H1 (cell line): ENCODE measurements around the gene STX10. TPM values are rescaled to one million over a fixed set of nuclear protein-coding genes. Genes with fewer than 3 reads are reported as not detected.
A peak's percentile ranks its signal among the peaks of the same experiment; 100 is the strongest.

Experiments used
- ASH2L ChIP-seq: fragments of 200-600, 300-600 bp; sonication (generic); IDR thresholded peaks from one replicate; pipeline ENCODE4 v1.7.1; 2017; ENCODE audit warnings: low read length
- BACH1 ChIP-seq: IDR thresholded peaks from 2 replicates; pipeline ENCODE4 v1.6.1; 2012; ENCODE audit warnings: low read length, improper control_type of control experiment
- BCL11A ChIP-seq, 2 experiments: IDR thresholded peaks; one replicate each; pipeline ENCODE4 v1.6.1; 2011; ENCODE audit warnings: low read depth in 2 of 2, low read length in 2 of 2, mild to moderate bottlenecking in 2 of 2
- EGR1 ChIP-seq: IDR thresholded peaks from 2 replicates; pipeline ENCODE4 v1.6.1; 2011; ENCODE audit warnings: low read depth, low read length, borderline replicate concordance
- EP300 ChIP-seq, 2 experiments: IDR thresholded peaks; 1 replicate in 1 of 2; 2 replicates in 1 of 2; pipeline ENCODE4 v1.6.1; 2011 to 2012; ENCODE audit warnings: low read depth in 2 of 2, low read length in 2 of 2, mild to moderate bottlenecking in 2 of 2, borderline replicate concordance in 1 of 2, inconsistent platforms in 1 of 2, moderate library complexity in 1 of 2
- FOSL1 ChIP-seq: IDR thresholded peaks from 2 replicates; pipeline ENCODE4 v1.6.1; 2011; ENCODE audit warnings: mild to moderate bottlenecking, low read depth, low read length, moderate library complexity; ENCODE audit not compliant: insufficient read depth
- GABPA ChIP-seq: IDR thresholded peaks from 2 replicates; pipeline ENCODE4 v1.6.1; 2011; ENCODE audit warnings: mild to moderate bottlenecking, low read length, moderate library complexity, borderline replicate concordance; ENCODE audit not compliant: insufficient read depth
- HDAC6 ChIP-seq: IDR thresholded peaks from one replicate; pipeline ENCODE4 v1.7.1; 2012; ENCODE audit warnings: low read depth, mild to moderate bottlenecking, inconsistent platforms, low read length, moderate library complexity
- JUND ChIP-seq: IDR thresholded peaks from 2 replicates; pipeline ENCODE4 v1.6.1; 2011; ENCODE audit warnings: mild to moderate bottlenecking, improper control_type of control experiment, low read length
- KDM4A ChIP-seq: IDR thresholded peaks from one replicate; pipeline ENCODE4 v1.7.1; 2012; ENCODE audit warnings: low read depth, mild to moderate bottlenecking, moderate library complexity, low read length, inconsistent platforms; ENCODE audit not compliant: severe bottlenecking
- NRF1 ChIP-seq: IDR thresholded peaks from 2 replicates; pipeline ENCODE4 v1.6.1; 2011; ENCODE audit warnings: mild to moderate bottlenecking, low read depth, low read length, improper control_type of control experiment
- PHF8 ChIP-seq: fragments of 200-600 bp; sonication (generic); conservative IDR thresholded peaks from 2 replicates; pipeline ENCODE4 v1.7.1; 2012; ENCODE audit warnings: low read depth, mild to moderate bottlenecking, inconsistent platforms, low read length, moderate library complexity
- POLR2A ChIP-seq, 2 experiments: IDR thresholded peaks; 1 replicate in 1 of 2; 2 replicates in 1 of 2; pipeline ENCODE4 v1.6.1; 2011; ENCODE audit warnings: low read depth in 2 of 2, low read length in 2 of 2, mild to moderate bottlenecking in 2 of 2; ENCODE audit errors: control extremely low read depth in 1 of 2
- RBBP5 ChIP-seq: IDR thresholded peaks from 2 replicates; pipeline ENCODE4 v1.7.1; 2012; ENCODE audit warnings: low read depth, mild to moderate bottlenecking, inconsistent platforms, low read length, moderate library complexity, borderline replicate concordance
- RFX5 ChIP-seq: IDR thresholded peaks from 2 replicates; pipeline ENCODE4 v1.6.1; 2011; ENCODE audit warnings: low read depth, low read length, improper control_type of control experiment, borderline replicate concordance
- SAP30 ChIP-seq: fragments of 300-600 bp; sonication (generic); IDR thresholded peaks from 2 replicates; pipeline ENCODE4 v1.7.1; 2012; ENCODE audit warnings: low read length, moderate library complexity, mild to moderate bottlenecking, inconsistent platforms; ENCODE audit not compliant: insufficient read depth, insufficient replicate concordance
- SIN3A ChIP-seq, 2 experiments: IDR thresholded peaks in 1 of 2; conservative IDR thresholded peaks in 1 of 2; 2 replicates each; pipeline ENCODE4 v1.6.1; 2011 to 2012; ENCODE audit warnings: low read length in 2 of 2, improper control_type of control experiment in 1 of 2, low read depth in 1 of 2, mild to moderate bottlenecking in 1 of 2
- SP1 ChIP-seq: IDR thresholded peaks from 2 replicates; pipeline ENCODE4 v1.6.1; 2011; ENCODE audit warnings: low read depth, low read length
- SRF ChIP-seq: IDR thresholded peaks from 2 replicates; pipeline ENCODE4 v1.6.1; 2011; ENCODE audit warnings: mild to moderate bottlenecking, low read depth, low read length, moderate library complexity
- TAF7 ChIP-seq: optimal IDR thresholded peaks from 2 replicates; pipeline ENCODE3; 2011; ENCODE audit warnings: low read depth, mild to moderate bottlenecking, inconsistent platforms, low read length, moderate library complexity, borderline replicate concordance
- ZNF274 ChIP-seq: IDR thresholded peaks from 2 replicates; pipeline ENCODE4 v1.7.0; 2012; ENCODE audit warnings: low read length, borderline replicate concordance; ENCODE audit errors: extremely low read depth
- polyA plus RNA-seq, 7 experiments: library from polyadenylated mRNA; depleted of rRNA in 3 of 7; stranded (reverse) in 5 of 7; unstranded in 2 of 7; fragments of >200 nt in 5 of 7; fragments of 200-250 nt in 2 of 7; gene quantifications; 1 replicate in 5 of 7; 2 replicates in 1 of 7; 4 replicates in 1 of 7; pipeline versions ENCODE4 v1.2.1 to v1.2.3, GENCODE V29; 2011 to 2013; ENCODE audit warnings: missing spikeins in 2 of 7, mixed read lengths in 2 of 7
- total RNA-seq: library from RNA; stranded (reverse); fragmentation: NEBNext Ultra II Directional; extraction: Animal tissue kit (Norgen Biotek cat#: 25700); gene quantifications from 2 replicates; pipeline ENCODE4 v1.2.1, GENCODE V29; 2021
- TF ChIP-seq, protein P1 (sequence below): IDR thresholded peaks from 2 replicates; pipeline ENCODE4 v1.6.1; 2012; ENCODE audit warnings: inconsistent platforms
- TF ChIP-seq, protein P2 (sequence below): IDR thresholded peaks from 2 replicates; pipeline ENCODE4 v1.6.1; 2012; ENCODE audit warnings: inconsistent platforms

The STX10 gene
- total and polyA plus RNA-seq, 2 of the 8 experiments (the other 6 are each of a cell fraction or from before 2014, with no cell fraction given) = 53.0 to 80.1 TPM

DNA sequence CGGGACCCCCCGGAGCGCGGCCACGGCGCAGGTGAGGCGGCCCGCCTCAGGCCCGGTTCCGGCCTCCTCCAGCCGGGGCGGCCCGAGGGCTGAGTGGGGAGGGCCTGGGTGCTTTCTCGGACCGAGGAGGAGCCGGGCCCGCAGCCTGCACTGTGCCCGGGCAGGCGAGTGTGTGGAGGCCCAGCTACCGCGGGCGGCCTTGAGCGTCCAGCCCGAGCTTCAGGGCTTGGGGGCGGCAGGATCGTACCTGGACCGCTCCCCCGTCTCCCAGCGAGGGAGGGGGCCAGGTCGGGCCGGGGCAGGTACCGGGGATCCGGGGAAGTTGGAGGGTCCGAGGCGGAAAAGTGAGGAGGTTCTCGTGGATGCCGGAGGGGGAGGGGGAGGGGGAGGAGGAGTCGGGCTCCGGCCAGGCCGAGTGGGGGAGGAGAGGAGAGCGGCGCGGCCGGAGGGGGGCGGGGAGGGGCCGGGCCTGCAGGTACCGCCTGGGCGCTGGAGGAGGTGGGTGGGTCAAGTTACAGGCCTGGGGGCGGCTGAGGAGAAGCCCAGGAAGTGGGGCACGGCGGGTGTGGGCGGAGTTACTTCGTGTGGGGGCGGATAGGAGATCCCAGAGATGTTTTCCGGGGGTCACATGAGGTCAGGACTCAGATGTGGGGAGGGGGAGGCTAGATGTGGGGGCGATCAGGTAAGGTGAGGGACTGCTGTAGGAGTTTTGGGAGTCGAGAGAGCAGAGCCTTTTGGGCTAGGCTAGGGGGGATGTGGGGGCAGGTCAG is 31.6 kb downstream of the STX10 start (continued):
- TF ChIP-seq SAP30 (no peak), SP1 (peak; percentile 82), TAF7 (peak; percentile 8), FOSL1 (no peak), KDM4A (no peak), EP300 (IDR thresholded peaks at IDR 0.05; ENCODE audit: borderline replicate concordance in 1 of 2, low read depth in 2 of 2, low read length in 2 of 2) (peak in 1 of 2 experiments; percentile 30; a peak in 1 of 3 replicates), NRF1 (no peak), SRF (no peak), BACH1 (no peak), BCL11A (IDR thresholded peaks at IDR 0.05; ENCODE audit: low read depth in 2 of 2, low read length in 2 of 2) (no peak), GABPA (no peak), ZNF274 (no peak), SIN3A (conservative IDR thresholded peaks at IDR 0.05 in 1 of 2, IDR thresholded peaks at IDR 0.05 in 1 of 2; ENCODE audit: low read depth in 1 of 2, low read length in 2 of 2) (0 out of 4 replicates have a peak, but pooled peaks of 1 of the 2 experiments have one; percentile 67), EGR1 (peak; percentile 98), ASH2L (peak; percentile 62), JUND (no peak), RFX5 (no peak), PHF8 (peak; percentile 43), HDAC6 (no peak), RBBP5 (peak; percentile 42; the same call in 1 of the 2 replicates), POLR2A (IDR thresholded peaks at IDR 0.05; ENCODE audit: control extremely low read depth in 1 of 2, low read depth in 2 of 2, low read length in 2 of 2) (peak; percentile 62 to 64; a peak in 2 of 3 replicates)
- TF ChIP-seq, protein P1, sequence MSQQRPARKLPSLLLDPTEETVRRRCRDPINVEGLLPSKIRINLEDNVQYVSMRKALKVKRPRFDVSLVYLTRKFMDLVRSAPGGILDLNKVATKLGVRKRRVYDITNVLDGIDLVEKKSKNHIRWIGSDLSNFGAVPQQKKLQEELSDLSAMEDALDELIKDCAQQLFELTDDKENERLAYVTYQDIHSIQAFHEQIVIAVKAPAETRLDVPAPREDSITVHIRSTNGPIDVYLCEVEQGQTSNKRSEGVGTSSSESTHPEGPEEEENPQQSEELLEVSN = no peak
- TF ChIP-seq, protein P2, sequence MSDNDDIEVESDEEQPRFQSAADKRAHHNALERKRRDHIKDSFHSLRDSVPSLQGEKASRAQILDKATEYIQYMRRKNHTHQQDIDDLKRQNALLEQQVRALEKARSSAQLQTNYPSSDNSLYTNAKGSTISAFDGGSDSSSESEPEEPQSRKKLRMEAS = no peak
